ENCODE data around the gene BMPER. TPM values are rescaled to one million over a fixed set of nuclear protein-coding genes. Genes with fewer than 3 reads are reported as not detected.

BMPER gene
- total RNA-seq, 1 experiment from 2014 or later = 0.50 TPM

- H3K9me2 ChIP-seq (ENCODE audit: insufficient read depth) = no peaks in the 10 kb centered on the region
- no peak overlapping the region for H3K4me3 ChIP-seq
- H2AFZ ChIP-seq = no peak overlapping the region
- DNase-seq = no peak
- H3K4me2 ChIP-seq = no peak overlapping the region
- no peaks in the 10 kb centered on the region for H3K79me2 ChIP-seq (ENCODE audit: low read depth)
- peaks cover 3% of the 10 kb centered on the region; the same call in 1 of the 2 replicates for H3K9me3 ChIP-seq (ENCODE audit: insufficient read depth, low read depth)
- H3K4me1 ChIP-seq (replicated peaks; ENCODE audit: insufficient read depth) = peaks cover 24% of the 10 kb centered on the region
- no peaks in the 10 kb centered on the region for H4K20me1 ChIP-seq (ENCODE audit: insufficient read depth)
- ChIA-PET CTCF (no interaction called here), POLR2A (ENCODE audit: unreplicated experiment) (no interaction called here)
- no TSS peak for BruUV-seq (replicated peaks)
- intact Hi-C loops (cut with micrococcal nuclease; ENCODE audit: unreplicated experiment) = no loop called here
- no peak overlapping the region for H3K27ac ChIP-seq
- no peaks in the 10 kb centered on the region for H3K27me3 ChIP-seq (ENCODE audit: insufficient read depth, low read depth)
- TF ChIP-seq CTCF (conservative IDR thresholded peaks at IDR 0.05) = no peak
- no peak for TF ChIP-seq EZH2 (IDR thresholded peaks at IDR 0.05; ENCODE audit: low read depth)
- H3K36me3 ChIP-seq (ENCODE audit: low read depth) = no peaks in the 10 kb centered on the region
- peaks cover 7% of the 10 kb centered on the region; the same call in 1 of the 2 replicates for H3F3A ChIP-seq (ENCODE audit: insufficient read depth, low read depth)
Measured at GRCh38 chr7:34034728-34035127, 129.4 kb downstream of the BMPER start.

DNA sequence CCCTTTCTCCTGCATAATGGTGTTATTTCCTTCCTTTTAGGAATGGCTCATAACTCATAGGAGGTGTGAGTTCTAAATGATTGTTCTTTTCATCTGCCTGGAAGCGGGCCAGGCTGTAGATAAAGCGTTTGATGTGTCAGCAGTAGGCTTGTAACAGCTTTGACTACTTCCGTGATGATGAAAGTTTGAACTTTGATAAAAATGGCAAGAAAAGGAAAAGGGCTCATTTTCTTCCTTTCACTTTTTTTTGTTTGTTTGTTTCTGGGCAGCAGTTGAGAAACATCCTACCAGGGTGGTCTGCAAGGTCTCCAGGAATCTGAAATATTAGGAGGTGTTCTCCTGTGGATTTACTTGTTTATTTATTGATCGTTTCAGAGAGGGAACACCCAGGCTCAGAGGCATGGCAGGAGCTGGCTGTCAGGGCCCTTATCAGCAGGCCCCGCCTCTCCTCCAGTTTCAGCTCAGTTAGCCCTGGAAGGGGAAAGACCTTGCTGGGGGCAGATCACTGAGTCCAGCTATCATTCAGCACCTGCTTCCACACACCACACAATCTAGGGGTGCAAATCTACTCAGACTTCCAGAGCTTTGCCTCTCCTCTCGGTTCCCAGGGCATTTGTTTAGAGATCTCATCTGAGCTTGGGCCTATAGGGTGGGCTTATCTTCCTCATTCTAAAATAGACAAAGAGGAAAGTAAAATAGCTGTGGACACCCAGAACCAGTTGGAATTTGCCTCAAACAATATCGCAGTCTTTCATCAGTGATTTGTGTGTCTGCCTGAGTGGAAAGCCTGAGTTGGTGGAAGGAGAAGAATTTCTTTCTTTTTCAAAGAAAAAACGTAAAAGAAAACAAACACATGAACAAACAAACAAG, 130.9 kb downstream of the BMPER start:
- peak overlapping the region; percentile 44 for H3K4me2 ChIP-seq
- peaks cover 3% of the 10 kb centered on the region; the same call in 1 of the 2 replicates for H3K9me3 ChIP-seq (ENCODE audit: insufficient read depth, low read depth)
- H3K79me2 ChIP-seq (ENCODE audit: low read depth) = no peaks in the 10 kb centered on the region
- POLR2A ChIA-PET (ENCODE audit: unreplicated experiment) = interaction anchor here (0.7 kb wide), 1 partner anchor 142 kb away, joined by 5 read pairs; no protein-coding TSS in a partner anchor
- H3K4me1 ChIP-seq (replicated peaks; ENCODE audit: insufficient read depth) = peaks cover 24% of the 10 kb centered on the region
- no TSS peak for BruUV-seq (replicated peaks)
- peak overlapping the region; percentile 6; the same call in 1 of the 2 replicates for H3K4me3 ChIP-seq
- DNase-seq = peak; percentile 31 to 58
- H2AFZ ChIP-seq = peak overlapping the region; percentile 30
- H3F3A ChIP-seq (ENCODE audit: insufficient read depth, low read depth) = peaks cover 7% of the 10 kb centered on the region; the same call in 1 of the 2 replicates
- no peaks in the 10 kb centered on the region for H3K36me3 ChIP-seq (ENCODE audit: low read depth)
- no peak for TF ChIP-seq EZH2 (IDR thresholded peaks at IDR 0.05; ENCODE audit: low read depth)
- no peak for TF ChIP-seq CTCF (conservative IDR thresholded peaks at IDR 0.05)
- H3K27me3 ChIP-seq (ENCODE audit: insufficient read depth, low read depth) = no peaks in the 10 kb centered on the region
- CTCF ChIA-PET = interaction anchor here (0.7 kb wide), 1 partner anchor 32 kb away, joined by 3 read pairs; no protein-coding TSS in a partner anchor
- H3K9me2 ChIP-seq (ENCODE audit: insufficient read depth) = no peaks in the 10 kb centered on the region
- intact Hi-C loops (cut with micrococcal nuclease; ENCODE audit: unreplicated experiment) = no loop called here
- peak overlapping the region; percentile 30 for H3K27ac ChIP-seq
- no peaks in the 10 kb centered on the region for H4K20me1 ChIP-seq (ENCODE audit: insufficient read depth)

GRCh38 chr7:34036972-34037792, 131.8 kb downstream of the BMPER start:
- DNase-seq = no peak
- peak overlapping the region; percentile 44; the same call in 1 of the 2 replicates for H3K4me2 ChIP-seq
- H3K9me2 ChIP-seq (ENCODE audit: insufficient read depth) = no peaks in the 10 kb centered on the region
- ChIA-PET POLR2A (ENCODE audit: unreplicated experiment) (interaction anchor here (0.7 kb wide), 1 partner anchor 143 kb away, joined by 5 read pairs; no protein-coding TSS in a partner anchor), CTCF (no interaction called here)
- BruUV-seq (replicated peaks) = no TSS peak
- H2AFZ ChIP-seq = no peak overlapping the region
- peaks cover 24% of the 10 kb centered on the region for H3K4me1 ChIP-seq (replicated peaks; ENCODE audit: insufficient read depth)
- intact Hi-C loops (cut with micrococcal nuclease; ENCODE audit: unreplicated experiment) = no loop called here
- no peaks in the 10 kb centered on the region for H3K36me3 ChIP-seq (ENCODE audit: low read depth)
- peak overlapping the region; percentile 30; the same call in 1 of the 2 replicates for H3K27ac ChIP-seq
- peaks cover 7% of the 10 kb centered on the region; the same call in 1 of the 2 replicates for H3F3A ChIP-seq (ENCODE audit: insufficient read depth, low read depth)
- H3K4me3 ChIP-seq = no peak overlapping the region
- no peaks in the 10 kb centered on the region for H4K20me1 ChIP-seq (ENCODE audit: insufficient read depth)
- H3K79me2 ChIP-seq (ENCODE audit: low read depth) = no peaks in the 10 kb centered on the region
- peaks cover 3% of the 10 kb centered on the region; the same call in 1 of the 2 replicates for H3K9me3 ChIP-seq (ENCODE audit: insufficient read depth, low read depth)
- no peaks in the 10 kb centered on the region for H3K27me3 ChIP-seq (ENCODE audit: insufficient read depth, low read depth)
- TF ChIP-seq EZH2 (IDR thresholded peaks at IDR 0.05; ENCODE audit: low read depth) (no peak), CTCF (conservative IDR thresholded peaks at IDR 0.05) (no peak)
